GM12873 (cell line): ENCODE results near the gene STRN3.

Source experiments
- CTCF ChIP-seq: IDR thresholded peaks from 2 replicates; pipeline ENCODE4 v1.5.1; 2012; ENCODE audit warnings: low read depth, mild to moderate bottlenecking, moderate library complexity, low read length, control low read depth; ENCODE audit not compliant: insufficient read depth; ENCODE audit errors: missing control alignments

STRN3 gene

GRCh38 chr14:30966415-30967363, 59.5 kb downstream of the STRN3 start:
- TF ChIP-seq CTCF: no peak

GRCh38 chr14:30961330-30961729, 64.8 kb downstream of the STRN3 start:
- no peak for TF ChIP-seq CTCF

GRCh38 chr14:30960216-30960615, 66.0 kb downstream of the STRN3 start:
- TF ChIP-seq CTCF: no peak

- no peak for TF ChIP-seq CTCF
These were observed 67.4 kb downstream of the STRN3 start for GRCh38 chr14:30958555-30959407.

- TF ChIP-seq CTCF: no peak
These were observed 68.3 kb downstream of the STRN3 start for GRCh38 chr14:30957813-30958370.

- TF ChIP-seq CTCF: no peak
These were observed 76.5 kb downstream of the STRN3 start for GRCh38 chr14:30949651-30950050.

- TF ChIP-seq CTCF: no peak
These were observed 82.5 kb downstream of the STRN3 start for GRCh38 chr14:30943694-30944093.
